Epithelial cell of prostate (primary cell): ENCODE measurements around the gene BCAS3.

Experiments used
- DNase-seq: peaks from one replicate; pipeline ENCODE4 v3.0.0-alpha.2; 2011; ENCODE audit warnings: low read depth, low spot score
- H3K27ac ChIP-seq: fragments of 450-650 bp; 2 replicates; pipeline ENCODE4 v1.5.1; 2017; ENCODE audit warnings: mild to moderate bottlenecking

BCAS3 gene

DNA sequence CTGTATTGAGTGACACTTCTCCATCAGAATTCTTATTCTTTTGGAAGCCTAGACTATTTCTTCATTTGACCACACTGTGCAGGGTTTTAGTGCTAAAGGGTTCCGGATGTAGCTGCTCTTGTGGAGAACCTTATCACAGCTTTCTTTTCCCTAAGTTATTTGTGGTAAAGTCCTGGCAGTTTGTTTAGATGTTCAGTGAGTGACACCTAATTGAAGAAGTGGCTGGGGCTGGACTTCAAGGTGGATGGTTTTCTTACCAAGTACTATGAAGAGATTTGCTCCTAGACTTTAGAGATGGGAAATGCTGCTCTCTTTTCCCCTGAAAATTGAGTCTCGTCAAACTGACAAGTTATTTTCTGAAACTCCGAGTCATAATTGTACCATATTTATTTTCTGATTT lies 578.0 kb downstream of the BCAS3 start:
- H3K27ac ChIP-seq, result no peak overlapping the region
- no peak for DNase-seq

DNA sequence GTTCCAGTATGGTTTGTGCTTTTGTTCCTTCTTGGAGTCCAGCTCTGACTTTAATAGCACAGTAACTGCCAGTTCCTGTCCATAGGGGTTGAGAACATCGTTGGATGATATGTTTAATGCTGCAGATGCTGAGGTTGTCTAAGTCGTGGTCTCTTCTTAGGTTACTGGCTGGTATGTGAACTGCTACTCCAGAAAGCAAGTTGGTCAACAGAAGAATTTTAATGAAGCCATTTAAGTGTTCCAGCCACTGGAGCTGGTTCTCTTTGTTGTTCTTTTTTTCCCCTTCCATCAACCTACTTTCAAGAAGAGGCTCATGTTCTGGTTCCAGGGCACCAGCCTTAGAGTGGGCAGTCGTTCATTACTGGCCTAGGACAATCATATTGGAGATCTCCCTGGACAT lies 581.7 kb downstream of the BCAS3 start:
- no peak overlapping the region for H3K27ac ChIP-seq
- DNase-seq, result no peak

DNA sequence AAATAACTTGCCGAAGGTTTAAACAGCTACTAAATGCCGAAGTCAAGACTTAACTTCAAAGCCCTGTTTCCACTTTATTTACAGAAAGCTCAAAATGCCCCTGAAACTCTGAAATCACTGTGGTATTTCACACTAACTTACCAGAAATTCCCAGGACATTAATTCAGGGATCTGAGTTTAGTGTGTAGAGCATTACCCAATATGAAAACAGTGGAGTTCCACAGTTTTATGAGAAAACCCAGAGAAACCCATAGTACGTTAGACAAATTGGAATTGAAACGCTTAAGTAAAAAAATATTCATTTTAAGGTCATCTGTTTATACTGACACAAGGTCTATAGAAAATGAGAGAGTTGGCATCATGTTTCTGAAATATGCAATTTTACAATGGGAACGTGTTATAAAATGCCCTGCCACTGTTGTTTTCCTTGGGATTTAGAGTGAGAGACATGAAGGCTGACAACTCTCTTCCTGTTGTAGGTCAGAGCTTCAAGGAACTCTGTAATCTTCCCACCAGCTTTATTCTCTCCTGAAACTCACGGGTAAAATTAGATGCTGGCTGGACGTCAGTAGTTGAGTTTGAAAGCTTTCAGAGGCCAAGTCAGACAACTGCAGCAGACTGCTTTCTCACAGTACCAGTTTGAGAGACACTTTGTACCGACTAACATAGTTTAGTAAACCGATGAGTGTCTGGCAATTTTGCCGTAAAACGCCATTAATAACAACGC lies 582.6 kb downstream of the BCAS3 start:
- no peak overlapping the region for H3K27ac ChIP-seq
- no peak for DNase-seq

DNA sequence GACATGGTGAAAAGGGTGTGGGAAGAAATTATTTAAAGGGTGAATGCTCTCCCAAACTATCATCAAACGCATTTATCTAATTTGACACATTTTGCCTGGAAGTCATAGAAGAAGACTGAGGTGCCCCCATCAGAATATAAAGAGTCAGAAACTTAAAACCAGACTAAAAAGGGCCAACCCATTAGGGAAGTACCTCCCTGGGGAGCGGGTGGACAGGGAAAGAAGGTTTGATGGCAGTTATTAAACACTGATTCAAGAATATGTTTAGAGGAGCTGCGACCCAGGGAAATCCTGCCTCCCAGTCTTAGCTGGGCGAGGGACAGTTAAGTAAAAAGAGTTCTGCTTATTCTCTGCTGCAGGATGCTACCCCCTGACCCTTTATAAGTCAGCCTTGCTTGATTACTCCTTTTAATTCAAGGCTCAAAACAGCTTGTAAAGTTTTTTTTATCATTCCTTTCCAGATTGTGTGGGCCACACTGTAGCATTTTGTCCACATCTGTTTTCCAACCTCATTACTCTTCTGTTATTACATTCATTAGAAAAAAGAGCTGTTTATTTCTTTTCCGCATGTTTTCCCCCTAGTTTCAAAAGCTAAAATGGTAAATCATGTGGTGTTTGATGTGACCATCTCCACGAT lies 583.5 kb downstream of the BCAS3 start:
- H3K27ac ChIP-seq, result no peak overlapping the region

DNA sequence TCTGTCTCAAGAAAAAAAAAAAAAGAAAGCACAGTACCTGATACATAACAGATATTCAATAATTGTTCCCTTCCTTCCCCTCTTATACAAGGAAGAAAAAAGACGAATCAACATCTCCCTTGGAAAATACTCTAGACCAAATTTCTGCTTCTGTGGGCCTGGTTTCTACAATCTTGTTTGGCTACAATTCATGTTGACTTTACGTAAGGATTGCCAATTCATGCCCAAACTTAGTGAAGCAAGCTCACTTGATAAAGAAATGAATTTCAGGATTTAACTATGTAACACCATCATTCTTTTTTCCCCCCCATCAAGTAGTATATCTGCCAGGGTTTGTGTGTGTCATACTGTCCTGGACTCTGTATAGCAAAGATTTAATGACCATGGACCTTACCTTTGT lies 587.7 kb downstream of the BCAS3 start:
- no peak overlapping the region for H3K27ac ChIP-seq

More for the DNA sequence above, 583.5 kb downstream of the BCAS3 start:
- DNase-seq, result no peak

DNA sequence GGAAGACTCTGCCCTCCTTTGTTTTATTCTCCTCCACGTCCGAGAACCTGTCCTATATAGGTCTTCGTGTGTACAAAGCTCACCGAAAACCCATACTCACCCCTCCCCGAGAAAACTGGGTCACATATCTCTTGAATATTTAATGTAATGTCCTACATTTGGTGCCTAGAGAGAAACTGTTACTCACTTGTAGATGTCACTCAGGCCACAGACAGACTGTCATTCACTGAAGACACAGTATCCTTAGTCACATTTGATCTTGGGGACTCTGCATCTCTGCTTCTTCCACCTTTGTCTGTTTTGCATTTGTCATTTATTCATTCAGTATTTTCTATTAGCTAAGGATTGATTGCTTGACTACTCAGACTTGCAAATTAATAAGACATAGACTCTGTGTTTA lies 590.2 kb downstream of the BCAS3 start:
- no peak overlapping the region for H3K27ac ChIP-seq
- no peak for DNase-seq

More for the DNA sequence above, 587.7 kb downstream of the BCAS3 start:
- DNase-seq, result no peak

DNA sequence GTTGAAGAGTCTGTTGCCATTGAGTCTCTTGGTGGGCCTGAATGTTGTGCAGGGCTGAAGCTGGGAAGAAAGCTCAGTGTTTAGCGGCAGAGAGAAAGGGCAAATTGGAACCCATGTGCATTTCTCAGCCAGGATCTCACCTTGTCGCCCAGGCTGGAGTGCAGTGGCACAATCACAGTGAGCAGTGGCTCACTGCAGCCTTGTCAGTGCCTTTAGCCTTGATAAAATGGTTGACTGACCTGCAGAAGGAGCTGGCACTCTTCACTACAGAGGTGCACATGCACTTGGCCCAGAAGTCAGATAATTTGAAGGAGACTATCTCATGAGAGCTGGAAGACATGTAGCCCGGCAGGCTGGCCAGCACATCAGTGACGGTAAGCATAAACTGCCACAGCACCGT lies 597.7 kb downstream of the BCAS3 start:
- no peak for DNase-seq
- H3K27ac ChIP-seq, result no peak overlapping the region

DNA sequence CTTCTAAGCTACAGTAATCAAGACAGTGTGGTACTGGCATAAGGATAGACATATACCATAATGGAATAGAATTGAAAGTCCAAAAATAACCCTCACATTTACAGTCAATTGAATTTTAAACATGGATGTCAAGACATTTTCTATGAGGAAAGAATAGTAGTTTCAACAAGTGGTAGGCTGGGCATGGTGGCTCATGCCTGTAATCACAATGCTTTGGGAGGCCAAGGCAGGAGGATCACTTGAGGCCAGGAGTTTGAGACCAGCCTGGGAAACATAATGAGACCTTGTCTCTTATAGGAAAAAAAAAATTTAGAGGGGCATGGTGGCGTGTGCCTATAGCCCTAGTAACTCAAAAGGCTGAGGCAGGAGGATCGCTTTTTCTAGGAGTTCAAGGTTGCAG lies 599.2 kb downstream of the BCAS3 start:
- no peak overlapping the region for H3K27ac ChIP-seq
- no peak for DNase-seq

DNA sequence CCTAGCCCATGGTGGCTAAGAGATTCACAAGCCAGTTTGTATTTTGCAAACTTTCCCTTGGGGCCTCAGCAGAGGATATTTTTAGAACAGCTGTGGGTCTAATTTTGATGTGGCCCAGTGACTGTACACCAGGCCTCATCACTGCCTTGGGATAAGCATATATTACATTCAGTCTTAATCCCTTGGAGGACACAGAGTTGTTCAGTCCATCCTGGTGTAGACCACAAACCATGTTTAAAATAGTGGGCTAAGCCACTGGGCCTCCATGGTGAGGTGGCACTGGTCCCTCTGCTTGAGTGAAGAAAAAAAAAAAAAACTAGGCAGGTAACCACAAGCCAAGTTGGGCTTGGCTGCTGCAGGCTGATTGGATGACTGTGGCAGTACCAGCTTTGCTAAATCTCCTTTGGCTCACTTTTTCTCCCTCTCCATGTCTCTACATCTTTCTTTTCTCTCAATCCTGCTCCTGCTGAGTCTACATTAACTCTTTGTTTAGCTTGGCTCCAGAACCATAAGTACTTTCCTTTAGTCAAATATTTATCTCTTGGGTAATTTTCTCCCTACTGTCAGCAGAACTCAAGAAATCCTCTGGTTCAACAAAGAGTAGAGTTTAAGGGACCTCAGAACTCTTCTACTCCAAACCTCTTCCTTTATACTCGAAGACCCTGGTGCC lies 602.0 kb downstream of the BCAS3 start:
- no peak for DNase-seq
- no peak overlapping the region for H3K27ac ChIP-seq

DNA sequence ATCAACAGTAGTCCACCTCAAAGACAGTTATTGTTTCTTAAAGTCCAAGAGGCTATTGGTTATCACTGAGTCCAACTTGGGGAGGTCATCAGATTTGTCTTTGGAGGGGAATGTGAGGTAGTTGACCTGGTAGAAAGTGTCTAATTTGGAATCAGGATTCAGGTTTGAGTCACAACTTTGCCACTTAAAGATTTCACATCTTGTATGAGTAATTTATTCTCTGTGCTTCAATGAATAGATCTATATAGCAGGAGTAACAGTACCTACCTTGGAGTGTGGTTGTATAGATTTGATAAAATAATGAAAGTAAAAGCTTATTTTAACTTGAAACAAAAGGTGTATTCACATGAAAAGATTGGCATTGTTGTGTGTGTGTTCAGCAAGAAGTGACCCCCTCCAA lies 602.7 kb downstream of the BCAS3 start:
- no peak for DNase-seq
- H3K27ac ChIP-seq, result no peak overlapping the region

DNA sequence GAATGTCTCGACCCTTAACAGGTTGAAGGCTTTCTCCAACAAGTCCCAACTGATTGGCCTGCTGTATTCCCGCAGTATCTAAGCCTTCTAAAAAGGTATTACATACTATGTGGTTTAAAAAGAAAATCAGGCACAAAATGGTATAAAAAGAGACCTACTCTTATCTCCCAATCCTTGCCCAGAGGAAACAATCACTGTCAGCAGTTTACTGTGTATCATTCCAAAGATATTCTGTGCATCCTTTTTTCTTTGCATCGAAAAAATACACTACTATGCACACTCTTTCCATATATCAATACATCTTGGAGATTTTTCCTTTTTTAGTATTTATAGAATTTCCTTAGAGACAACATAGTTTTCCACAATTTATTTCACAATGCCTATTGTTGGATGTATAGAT lies 603.2 kb downstream of the BCAS3 start:
- DNase-seq, result no peak
- no peak overlapping the region for H3K27ac ChIP-seq

DNA sequence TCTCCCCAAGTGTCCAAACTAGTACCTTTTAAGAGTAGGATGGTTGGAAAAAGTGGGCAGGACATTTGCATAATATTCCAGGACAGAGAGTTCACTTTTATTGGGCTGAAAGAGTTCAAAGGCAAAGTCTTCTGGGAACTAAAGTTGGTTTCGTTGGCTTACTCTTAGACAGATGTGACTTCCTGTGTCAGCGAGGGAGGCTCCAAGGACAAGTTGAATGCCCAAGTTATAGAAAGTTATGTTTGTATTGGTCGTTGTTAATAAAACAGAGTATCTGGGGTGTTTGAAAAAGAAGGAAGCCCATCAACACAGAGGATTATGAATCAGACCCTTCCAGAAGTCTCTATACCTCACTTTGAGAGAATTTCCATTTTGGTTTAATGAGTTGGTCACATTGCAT lies 604.7 kb downstream of the BCAS3 start:
- no peak for DNase-seq
- no peak overlapping the region for H3K27ac ChIP-seq

DNA sequence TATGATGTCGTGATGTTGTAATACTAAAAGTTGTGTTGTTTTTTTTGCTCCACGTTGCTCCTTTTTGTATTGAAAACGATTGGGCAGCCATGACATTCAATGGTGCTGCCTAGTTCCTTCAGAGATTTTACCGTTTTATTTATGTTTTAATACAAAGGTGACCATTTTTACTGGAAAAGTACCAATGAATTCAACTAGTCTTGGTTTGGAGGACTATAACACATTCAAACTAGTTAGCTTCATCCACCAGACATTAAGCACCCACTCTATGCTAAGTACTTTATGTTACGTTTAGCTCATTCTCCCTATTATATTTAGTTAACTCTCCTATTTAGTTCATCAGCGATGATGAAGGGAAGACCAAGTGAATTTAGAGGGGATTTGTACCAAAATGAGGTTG lies 605.4 kb downstream of the BCAS3 start:
- H3K27ac ChIP-seq, result no peak overlapping the region

DNA sequence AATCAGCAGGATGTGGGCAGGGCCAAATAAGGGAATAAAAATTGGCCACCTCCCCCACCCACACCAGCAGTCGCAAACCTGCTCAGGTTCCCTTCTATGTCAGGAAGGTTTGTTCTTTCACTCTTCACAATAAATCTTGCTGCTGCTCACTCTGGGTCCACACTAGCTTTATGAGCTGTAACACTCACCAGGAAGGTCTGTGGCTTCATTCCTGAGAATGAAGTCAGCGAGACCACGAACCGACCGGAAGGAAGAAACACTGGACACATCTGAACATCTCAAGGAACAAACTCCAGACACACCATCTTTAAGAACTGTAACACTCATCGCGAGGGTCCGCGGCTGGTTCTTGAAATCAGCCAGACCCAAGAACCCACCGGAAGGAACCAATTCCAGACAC lies 606.5 kb downstream of the BCAS3 start:
- DNase-seq, result peak; percentile 22
- H3K27ac ChIP-seq, result no peak overlapping the region

More for the DNA sequence above, 605.4 kb downstream of the BCAS3 start:
- no peak for DNase-seq

DNA sequence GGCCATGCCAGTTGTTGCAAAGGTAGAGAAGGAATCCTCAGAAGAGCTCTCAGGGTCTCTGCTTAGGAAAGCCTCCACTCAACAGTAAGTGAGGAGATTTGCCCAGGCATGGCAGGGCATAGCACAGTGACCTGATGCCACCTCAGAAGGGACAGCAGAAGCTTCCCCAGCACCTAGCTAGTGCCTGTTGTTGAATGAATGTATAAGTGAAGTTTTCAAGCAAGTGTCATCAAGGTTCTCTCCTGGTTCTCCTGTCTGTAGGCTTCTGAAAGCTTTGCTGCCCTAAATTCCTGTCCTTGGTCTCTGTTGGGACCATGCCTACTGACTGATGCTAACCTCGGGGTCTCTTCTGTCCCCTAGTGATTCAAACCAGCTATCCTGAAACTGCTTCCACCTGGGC lies 607.1 kb downstream of the BCAS3 start:
- H3K27ac ChIP-seq, result no peak overlapping the region

DNA sequence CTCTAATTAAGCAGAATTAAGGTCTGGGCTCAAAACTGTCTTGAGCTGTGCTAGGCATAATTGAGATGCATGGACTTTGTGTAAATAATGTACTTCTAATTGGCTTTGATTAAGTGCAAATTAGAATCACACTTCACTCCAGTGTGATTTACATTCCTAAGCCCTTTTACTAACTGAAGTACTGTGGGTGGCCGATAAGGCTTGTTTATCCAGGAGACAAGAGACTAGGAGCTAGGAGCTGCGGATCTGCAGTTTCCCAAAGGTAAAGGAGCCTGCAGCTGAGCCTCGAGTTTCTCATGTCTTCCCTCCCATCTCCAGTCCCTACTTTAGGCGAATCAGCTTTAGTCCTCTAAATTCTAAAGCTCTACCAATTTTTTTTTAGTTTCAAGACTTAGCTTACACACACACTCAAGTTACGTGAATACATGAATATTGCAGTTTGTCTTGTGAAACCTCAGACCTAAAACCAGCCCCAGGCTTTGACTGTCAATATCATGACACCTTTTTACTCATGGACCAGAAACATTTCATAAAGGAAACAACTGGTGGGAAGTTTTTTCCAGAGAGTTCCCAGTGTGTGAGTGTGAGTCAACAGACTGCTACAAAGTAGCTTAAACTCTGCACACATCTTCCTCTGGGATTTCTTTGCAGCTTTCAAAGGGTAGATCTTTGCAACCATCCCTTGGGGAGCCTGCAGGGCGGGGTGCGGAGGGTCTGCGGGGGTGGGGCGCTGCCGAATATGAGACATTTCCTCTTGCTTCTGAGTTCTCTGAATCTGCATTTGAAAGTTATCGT lies 608.1 kb downstream of the BCAS3 start:
- no peak overlapping the region for H3K27ac ChIP-seq
- peak; percentile 43 for DNase-seq

More for the DNA sequence above, 607.1 kb downstream of the BCAS3 start:
- no peak for DNase-seq

DNA sequence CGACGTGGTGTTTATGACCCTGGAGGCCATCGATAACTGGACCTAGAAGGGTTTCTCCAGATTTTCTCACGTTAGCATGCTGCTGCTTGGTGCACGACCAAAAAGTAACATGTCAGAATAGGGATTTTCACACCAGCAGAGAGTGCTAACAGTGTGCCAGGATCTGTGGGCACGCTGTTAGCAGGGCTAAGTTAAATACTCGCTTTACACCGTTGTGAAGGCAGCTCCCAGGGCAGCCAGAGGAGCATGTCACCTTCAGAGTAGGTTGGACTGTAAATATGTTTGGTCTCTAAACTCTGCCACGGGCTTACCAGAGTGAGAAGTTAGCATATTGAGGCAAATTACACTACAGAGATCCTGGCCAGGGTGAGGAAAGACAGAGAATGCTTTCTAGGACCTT lies 608.8 kb downstream of the BCAS3 start:
- no peak overlapping the region for H3K27ac ChIP-seq
- no peak for DNase-seq

DNA sequence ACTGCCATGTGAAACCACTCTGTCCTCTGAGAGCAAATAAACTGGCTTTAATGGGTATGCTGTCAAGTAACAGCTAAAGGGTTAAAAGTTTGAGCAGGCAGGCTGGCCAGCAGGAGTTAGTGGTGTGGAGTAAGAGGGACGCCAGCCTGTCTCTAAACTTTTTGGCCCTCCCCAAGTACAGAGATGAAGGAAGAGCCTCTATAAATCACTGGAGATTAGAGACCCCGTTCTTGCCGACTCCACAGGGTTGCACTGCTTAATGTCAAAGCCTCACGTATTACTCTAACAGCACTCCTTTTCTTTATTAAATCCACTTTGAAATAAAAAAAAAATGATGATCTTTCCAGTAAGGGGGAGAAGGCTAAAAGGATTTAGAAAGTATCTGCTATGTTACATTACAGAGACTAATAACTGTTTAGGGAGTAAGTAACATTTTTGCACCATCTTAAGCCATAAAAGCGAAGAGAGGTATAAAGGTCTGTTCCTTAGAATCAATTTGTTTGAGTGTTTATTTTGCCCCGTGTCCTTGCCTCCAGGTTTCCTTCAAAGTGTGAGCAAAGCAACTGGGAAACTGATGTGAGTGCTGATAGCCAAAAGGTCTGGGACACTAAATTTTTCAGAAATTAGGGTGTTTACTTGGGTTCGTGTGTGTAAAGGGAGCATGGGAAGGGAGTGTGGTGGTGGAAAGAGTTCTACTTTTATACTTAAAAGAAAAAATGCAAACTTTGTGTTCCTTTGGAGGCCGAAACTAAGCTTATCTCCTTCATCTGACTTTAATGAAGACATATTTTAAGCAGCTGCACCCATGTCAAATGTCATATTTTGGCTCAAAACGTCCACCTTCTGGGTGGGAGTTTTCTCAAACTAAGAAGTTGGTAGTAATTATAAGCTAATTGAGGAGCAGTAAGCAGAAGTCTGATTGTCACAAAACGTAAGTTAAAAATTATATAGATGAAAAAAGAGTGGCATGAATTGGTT lies 612.0 kb downstream of the BCAS3 start:
- DNase-seq, result no peak

DNA sequence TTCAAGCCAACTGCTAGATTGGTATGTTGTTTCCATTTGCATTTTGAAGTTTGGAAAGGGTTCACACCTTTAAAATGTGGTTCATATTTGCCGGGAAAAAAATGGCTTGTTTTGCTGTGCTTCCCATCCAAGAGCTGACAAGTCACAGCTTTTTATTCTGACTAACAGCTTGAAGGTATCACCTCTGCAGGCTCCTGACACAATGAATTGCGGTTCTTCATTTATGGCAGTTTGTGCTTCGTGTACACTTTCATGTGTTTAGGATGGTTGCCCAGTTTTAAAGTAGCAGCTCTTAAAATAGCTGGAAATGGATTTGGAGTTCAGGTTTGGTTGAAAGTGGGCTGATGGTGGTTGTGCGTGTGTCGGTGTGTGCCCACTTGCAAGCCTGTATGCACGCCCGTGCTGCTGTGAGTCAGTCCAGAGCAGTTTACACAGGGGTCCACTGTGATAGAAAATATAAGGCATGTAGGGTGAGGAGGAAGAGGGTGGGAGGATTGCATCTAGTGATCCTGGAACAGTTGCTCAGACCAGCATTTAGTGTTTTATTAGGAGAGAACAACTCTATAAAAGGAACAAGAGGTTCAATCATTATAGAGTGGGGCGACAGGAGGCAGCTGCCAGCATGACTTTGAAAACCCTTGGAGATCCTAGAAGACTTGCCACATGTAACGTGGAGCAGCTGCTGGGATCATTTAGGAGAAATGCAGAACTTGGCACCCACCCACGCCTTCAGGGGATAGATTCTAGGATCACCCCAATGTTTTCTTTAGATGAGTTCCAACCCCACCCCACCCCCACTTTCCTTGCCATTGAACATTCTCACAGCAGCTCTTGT lies 614.0 kb downstream of the BCAS3 start:
- H3K27ac ChIP-seq, result no peak overlapping the region
- DNase-seq, result no peak

More for the DNA sequence above, 612.0 kb downstream of the BCAS3 start:
- H3K27ac ChIP-seq, result no peak overlapping the region
